MG63 (cell line): ENCODE data around the gene MAP2K1. TPM values are rescaled to one million over a fixed set of nuclear protein-coding genes. Genes with fewer than 3 reads are reported as not detected.
"Not testable (repeated sequence)": the region's sequence is repeated elsewhere in the genome, so short reads cannot be mapped to it uniquely, and the experiment has no call there.

Experiments used
- DNase-seq: peaks from one replicate; pipeline ENCODE4 v3.0.0-alpha.2; 2020
- H3K27me3 ChIP-seq: fragments of 250-450 bp; sonication (Bioruptor Pico); 2 replicates; pipeline ENCODE4 v1.5.1; 2020; ENCODE audit warnings: mild to moderate bottlenecking, moderate library complexity
- H3K36me3 ChIP-seq: fragments of 250-450 bp; sonication (Bioruptor Pico); 2 replicates; pipeline ENCODE4 v1.5.1; 2020; ENCODE audit warnings: mild to moderate bottlenecking, moderate library complexity
- H3K4me3 ChIP-seq: fragments of 250-450 bp; sonication (Bioruptor Pico); 2 replicates; pipeline ENCODE4 v1.5.1; 2020; ENCODE audit warnings: mild to moderate bottlenecking, moderate library complexity
- H3K9me3 ChIP-seq: fragments of 250-450 bp; sonication (Bioruptor Pico); 2 replicates; pipeline ENCODE4 v1.5.1; 2020; ENCODE audit warnings: mild to moderate bottlenecking, moderate library complexity
- total RNA-seq: library from RNA; depleted of rRNA; stranded (reverse); fragments of >200 nt; shearing (Covaris generic); gene quantifications from 2 replicates; pipeline ENCODE4 v1.2.3, GENCODE V29; 2014; ENCODE audit warnings: low replicate concordance

Gene MAP2K1
- total RNA-seq, 1 experiment from 2014 or later, result 14.4 TPM

GRCh38 chr15:66388576-66388975, 1.9 kb downstream of the MAP2K1 start:
- Histone ChIP-seq H3K4me3 (peak overlapping the region; percentile 67), H3K36me3 (peaks cover 33% of the 10 kb centered on the region), H3K27me3 (no peaks in the 10 kb centered on the region), H3K9me3 (no peaks in the 10 kb centered on the region)
- DNase-seq, result no peak

DNA sequence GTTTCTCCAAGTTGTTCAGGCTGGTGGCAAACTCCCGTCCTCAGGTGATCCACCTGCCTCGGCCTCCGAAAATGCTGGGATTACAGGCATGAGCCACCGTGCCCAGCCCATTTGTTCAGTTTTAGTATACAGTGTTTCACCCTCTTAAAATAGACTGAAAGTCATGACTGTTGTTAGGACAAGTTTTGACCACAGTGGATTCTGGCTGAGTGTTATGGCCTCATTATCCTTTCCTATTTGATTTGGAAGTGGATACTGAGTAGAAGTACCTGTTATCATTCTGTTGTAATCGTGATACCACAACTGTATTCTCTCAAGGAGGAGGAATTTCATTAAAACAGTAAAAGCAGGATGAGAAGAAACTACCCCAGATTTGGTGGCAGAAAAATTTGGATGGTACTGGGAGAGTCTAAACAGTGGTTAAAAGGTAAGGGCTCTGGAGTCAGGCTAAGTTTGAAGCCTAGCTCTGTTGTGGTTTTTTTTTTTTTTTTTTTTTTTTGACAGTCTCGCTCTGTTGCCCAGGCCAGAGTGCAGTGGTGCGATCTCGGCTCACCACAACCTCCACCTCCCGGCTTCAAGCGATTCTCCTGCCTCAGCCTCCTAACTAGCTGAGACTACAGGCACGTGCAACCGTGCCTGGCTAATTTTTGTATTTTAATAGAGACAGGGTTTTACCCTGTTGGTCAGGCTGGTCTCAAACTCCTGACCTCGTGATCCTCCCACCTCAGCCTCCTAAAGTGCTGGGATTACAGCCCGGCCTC, 2.6 kb downstream of the MAP2K1 start:
- H3K36me3 ChIP-seq, result peaks cover 37% of the 10 kb centered on the region
- DNase-seq, result no peak
- H3K27me3 ChIP-seq, result no peaks in the 10 kb centered on the region
- H3K4me3 ChIP-seq, result no peak overlapping the region
- H3K9me3 ChIP-seq, result no peaks in the 10 kb centered on the region

DNA sequence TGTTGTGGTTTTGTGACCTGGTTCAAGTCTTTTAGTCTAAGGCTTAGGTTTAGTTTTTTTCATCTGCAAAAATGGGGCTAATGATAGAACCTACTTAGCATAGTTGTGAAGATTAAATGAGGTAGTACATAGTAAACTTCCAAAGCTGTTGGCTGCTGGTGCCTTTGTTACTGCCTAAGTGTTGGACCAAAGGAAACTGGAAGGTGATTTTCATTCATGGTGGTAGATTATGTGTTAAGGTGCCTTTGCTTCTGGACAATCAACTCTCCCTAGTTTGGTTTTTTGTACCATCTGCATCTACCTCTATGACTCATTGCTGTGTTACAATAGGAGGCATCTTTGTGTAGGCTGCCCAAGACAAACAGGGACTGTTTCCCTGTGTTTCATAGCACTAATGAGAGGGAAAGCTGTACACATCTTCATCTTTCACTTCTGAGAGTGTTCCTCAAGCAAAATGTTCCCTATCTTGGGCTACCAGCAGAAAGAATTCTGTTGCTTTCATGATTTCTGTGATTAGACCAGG, 3.2 kb downstream of the MAP2K1 start:
- no peaks in the 10 kb centered on the region for H3K27me3 ChIP-seq
- DNase-seq, result no peak
- H3K36me3 ChIP-seq, result peaks cover 40% of the 10 kb centered on the region
- no peak overlapping the region for H3K4me3 ChIP-seq
- no peaks in the 10 kb centered on the region for H3K9me3 ChIP-seq

GRCh38 chr15:66390678-66391077, 4.0 kb downstream of the MAP2K1 start:
- no peaks in the 10 kb centered on the region for H3K9me3 ChIP-seq
- no peak overlapping the region for H3K4me3 ChIP-seq
- H3K36me3 ChIP-seq, result peaks cover 42% of the 10 kb centered on the region
- DNase-seq, result no peak
- H3K27me3 ChIP-seq, result no peaks in the 10 kb centered on the region

GRCh38 chr15:66393037-66393436, 6.3 kb downstream of the MAP2K1 start:
- DNase-seq, H3K27me3 ChIP-seq, H3K9me3 ChIP-seq, H3K4me3 ChIP-seq: not testable (repeated sequence)
- H3K36me3 ChIP-seq, result peaks cover 57% of the 10 kb centered on the region

DNA sequence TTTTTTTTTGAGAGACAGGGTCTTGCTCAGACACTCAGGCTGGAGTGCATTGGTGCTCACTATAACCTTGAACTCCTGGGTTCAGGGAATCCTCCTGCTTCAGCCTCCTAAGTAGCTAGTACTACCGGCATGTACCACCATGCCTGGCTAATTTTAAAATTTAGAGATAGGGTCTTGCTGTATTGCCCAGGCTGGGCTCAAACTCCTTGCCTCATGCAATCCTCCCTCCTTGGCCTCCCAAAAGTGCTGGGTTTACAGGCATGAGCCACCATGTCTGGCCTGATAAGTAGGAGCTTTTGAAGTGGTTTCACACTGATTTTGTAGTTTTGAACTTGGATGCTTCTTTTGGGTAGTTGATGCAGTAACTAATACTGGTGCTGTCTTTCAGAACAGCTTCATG, 7.8 kb downstream of the MAP2K1 start:
- no peak overlapping the region for H3K4me3 ChIP-seq
- no peak for DNase-seq
- no peaks in the 10 kb centered on the region for H3K27me3 ChIP-seq
- H3K9me3 ChIP-seq, result no peaks in the 10 kb centered on the region
- peaks cover 53% of the 10 kb centered on the region for H3K36me3 ChIP-seq

DNA sequence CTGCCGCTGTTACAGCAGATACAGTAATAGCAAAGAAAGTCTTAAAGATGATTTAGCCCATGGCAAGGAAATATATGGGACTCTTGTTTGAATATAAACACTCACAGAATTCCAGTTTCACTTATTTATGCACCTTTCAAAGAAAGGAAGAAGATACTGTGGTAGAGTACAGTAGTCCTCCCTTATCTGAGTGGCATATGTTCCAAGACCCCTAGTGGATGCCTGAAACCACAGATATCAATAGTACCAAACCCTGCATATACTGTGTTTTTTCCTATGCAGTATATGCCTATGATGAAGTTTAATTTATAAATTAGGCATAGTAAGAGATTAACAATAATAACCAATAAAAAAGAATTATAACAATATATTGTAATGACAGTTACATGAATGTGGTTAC, 8.2 kb downstream of the MAP2K1 start:
- no peaks in the 10 kb centered on the region for H3K27me3 ChIP-seq
- DNase-seq, result no peak
- no peak overlapping the region for H3K4me3 ChIP-seq
- peaks cover 50% of the 10 kb centered on the region for H3K36me3 ChIP-seq
- H3K9me3 ChIP-seq, result no peaks in the 10 kb centered on the region

DNA sequence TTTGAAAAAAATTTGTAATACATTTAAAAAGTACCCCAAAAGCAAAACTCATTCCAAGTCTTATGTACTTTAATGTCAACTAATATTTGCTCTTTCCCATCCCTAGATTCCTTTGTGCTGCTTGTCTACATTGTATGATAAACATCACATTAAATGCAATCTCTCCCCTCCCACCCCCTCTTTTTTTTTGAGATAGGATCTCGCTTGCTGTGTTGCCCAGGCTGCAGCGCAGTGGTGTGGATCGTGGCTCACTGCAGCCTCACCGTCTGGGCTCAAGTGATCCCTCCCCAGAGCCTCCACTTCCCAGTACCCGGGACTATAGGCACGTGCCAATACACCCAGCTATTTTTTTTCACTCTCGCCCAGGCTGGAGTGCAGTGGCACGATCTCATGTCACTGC, 12.6 kb downstream of the MAP2K1 start:
- H3K9me3 ChIP-seq, result no peaks in the 10 kb centered on the region
- H3K36me3 ChIP-seq, result peaks cover 37% of the 10 kb centered on the region
- H3K4me3 ChIP-seq, result no peak overlapping the region
- no peaks in the 10 kb centered on the region for H3K27me3 ChIP-seq
- DNase-seq, result no peak

DNA sequence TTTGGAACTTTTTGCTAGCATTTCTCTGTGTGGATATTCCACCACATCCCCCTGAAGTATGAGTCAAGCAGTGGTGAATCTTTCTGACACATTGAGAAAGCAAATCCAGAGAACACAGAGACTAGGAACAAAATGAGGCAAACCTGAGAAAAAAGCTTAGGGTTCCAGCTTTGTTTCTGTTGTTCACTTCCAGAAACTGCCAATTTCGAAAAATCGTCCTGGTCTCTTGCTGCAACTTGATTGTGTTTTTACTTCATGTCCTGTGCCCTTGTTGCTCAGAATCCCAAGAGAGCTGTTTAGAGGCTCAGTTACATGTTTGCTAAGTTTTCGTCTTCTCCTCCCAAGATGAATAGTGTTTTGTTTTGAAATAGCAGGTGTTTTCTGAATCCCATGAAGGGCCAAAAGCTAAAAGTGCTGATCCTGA, 13.7 kb downstream of the MAP2K1 start:
- H3K4me3 ChIP-seq, result no peak overlapping the region
- H3K9me3 ChIP-seq, result no peaks in the 10 kb centered on the region
- no peaks in the 10 kb centered on the region for H3K27me3 ChIP-seq
- no peak for DNase-seq
- H3K36me3 ChIP-seq, result peaks cover 34% of the 10 kb centered on the region

- no peak overlapping the region for H3K4me3 ChIP-seq
- H3K27me3 ChIP-seq, result no peaks in the 10 kb centered on the region
- peaks cover 25% of the 10 kb centered on the region for H3K36me3 ChIP-seq
- H3K9me3 ChIP-seq, result no peaks in the 10 kb centered on the region
- no peak for DNase-seq
Measured at GRCh38 chr15:66401130-66402021, 14.7 kb downstream of the MAP2K1 start.

DNA sequence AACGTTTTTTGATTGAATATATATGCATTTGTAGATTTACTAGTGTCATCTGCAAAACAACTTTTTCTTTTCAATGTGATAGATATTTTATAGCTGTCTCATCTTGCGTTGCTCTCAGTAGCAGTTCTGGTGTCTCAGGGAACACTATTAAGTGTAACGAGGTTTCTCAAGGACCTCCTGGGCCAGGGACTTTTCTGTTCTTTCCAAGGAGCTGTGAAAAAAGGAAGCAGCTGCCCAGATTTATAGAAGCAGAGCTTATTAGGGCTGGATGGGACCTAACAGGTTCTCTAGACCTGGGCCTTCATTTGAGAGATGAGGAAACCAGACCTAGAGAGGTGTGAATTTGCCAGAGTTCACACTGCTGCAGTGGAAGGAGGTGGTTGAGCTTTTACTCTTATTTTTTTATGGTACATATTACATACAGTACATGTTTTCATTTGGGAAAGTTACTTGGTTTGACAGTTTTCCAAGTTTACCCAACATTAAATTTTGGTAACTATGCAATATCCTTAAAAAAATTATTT, 16.1 kb downstream of the MAP2K1 start:
- Histone ChIP-seq H3K27me3 (no peaks in the 10 kb centered on the region), H3K9me3 (no peaks in the 10 kb centered on the region), H3K4me3 (no peak overlapping the region), H3K36me3 (peaks cover 16% of the 10 kb centered on the region)
- DNase-seq, result no peak

- Histone ChIP-seq H3K9me3 (no peaks in the 10 kb centered on the region), H3K27me3 (no peaks in the 10 kb centered on the region), H3K36me3 (peaks cover 16% of the 10 kb centered on the region), H3K4me3 (no peak overlapping the region)
- DNase-seq, result no peak
Measured at GRCh38 chr15:66403323-66403722, 16.6 kb downstream of the MAP2K1 start.

DNA sequence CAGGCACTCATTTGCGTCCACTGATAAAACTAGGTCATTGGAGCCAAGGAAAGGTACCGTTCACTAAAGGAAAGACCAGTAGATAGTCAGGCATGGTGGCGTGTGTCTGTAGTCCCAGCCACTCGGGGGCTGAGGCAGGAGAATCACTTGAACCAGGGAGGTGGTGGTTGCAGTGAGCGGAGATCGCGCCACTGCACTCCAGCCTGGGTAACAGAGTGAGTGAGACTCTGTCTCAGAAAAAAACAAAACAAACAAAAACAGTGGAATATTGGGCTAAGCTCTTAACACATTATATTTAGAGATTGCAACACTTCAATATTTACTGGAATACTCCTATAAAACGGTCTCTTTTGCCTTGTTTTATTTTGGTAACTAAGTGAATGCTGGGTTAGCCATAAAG, 17.4 kb downstream of the MAP2K1 start:
- Histone ChIP-seq H3K36me3 (peaks cover 13% of the 10 kb centered on the region), H3K27me3 (no peaks in the 10 kb centered on the region), H3K4me3 (no peak overlapping the region), H3K9me3 (no peaks in the 10 kb centered on the region)
- no peak for DNase-seq

DNA sequence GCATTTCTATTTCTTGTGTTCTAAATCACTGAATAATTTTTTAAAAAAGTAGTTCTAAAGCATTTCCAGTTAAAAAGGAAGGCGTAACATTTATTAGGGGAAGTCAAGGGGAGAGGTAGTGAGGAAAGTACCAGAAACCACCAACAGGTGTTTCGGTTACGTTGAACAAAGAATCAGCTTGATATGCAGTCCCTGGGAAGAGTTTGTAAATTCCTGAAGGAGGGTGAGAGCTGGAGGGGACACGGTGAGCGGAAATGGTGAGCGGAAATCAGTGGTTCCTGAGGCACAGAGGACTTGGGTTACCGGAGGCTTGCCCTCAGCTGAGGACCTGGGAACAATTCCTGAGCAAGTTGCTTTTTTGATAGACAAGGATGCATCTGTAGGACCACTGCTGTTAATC, 17.8 kb downstream of the MAP2K1 start:
- H3K36me3 ChIP-seq, result peaks cover 13% of the 10 kb centered on the region
- H3K4me3 ChIP-seq, result no peak overlapping the region
- H3K9me3 ChIP-seq, result no peaks in the 10 kb centered on the region
- DNase-seq, result no peak
- no peaks in the 10 kb centered on the region for H3K27me3 ChIP-seq

- no peaks in the 10 kb centered on the region for H3K9me3 ChIP-seq
- DNase-seq, result no peak
Measured at GRCh38 chr15:66405007-66405406, 18.3 kb downstream of the MAP2K1 start.

DNA sequence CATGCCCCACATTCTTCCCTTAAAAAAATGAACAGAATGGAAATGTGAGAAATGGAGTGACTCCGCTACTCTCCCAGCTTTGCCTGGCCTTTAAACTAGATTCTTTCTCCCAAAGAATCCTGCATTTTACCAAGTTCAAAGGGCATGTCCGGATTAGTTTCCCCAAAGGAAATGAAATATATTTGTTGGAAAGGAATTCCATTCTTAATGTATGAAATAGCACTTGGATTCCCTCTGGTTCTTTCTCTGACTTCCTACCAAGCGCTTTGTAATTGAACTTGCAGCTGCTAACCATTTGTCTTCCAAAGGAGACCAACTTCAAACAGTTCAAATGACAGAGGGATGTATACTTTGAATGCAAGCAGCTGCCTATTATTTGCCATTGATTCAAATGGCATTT, 18.9 kb downstream of the MAP2K1 start:
- H3K36me3 ChIP-seq, result peaks cover 7% of the 10 kb centered on the region
- DNase-seq, result no peak
- H3K9me3 ChIP-seq, result no peaks in the 10 kb centered on the region

More at GRCh38 chr15:66405007-66405406, 18.3 kb downstream of the MAP2K1 start:
- Histone ChIP-seq H3K36me3 (peaks cover 13% of the 10 kb centered on the region), H3K4me3 (no peak overlapping the region), H3K27me3 (no peaks in the 10 kb centered on the region)

GRCh38 chr15:66408254-66408653, 21.5 kb downstream of the MAP2K1 start:
- Histone ChIP-seq H3K27me3 (no peaks in the 10 kb centered on the region), H3K36me3 (peaks cover 3% of the 10 kb centered on the region; the same call in 1 of the 2 replicates), H3K4me3 (no peak overlapping the region), H3K9me3 (no peaks in the 10 kb centered on the region; the same call in 1 of the 2 replicates)
- no peak for DNase-seq

More for the DNA sequence above, 18.9 kb downstream of the MAP2K1 start:
- no peaks in the 10 kb centered on the region for H3K27me3 ChIP-seq
- H3K4me3 ChIP-seq, result no peak overlapping the region
